ENCODE data around the gene DERL2.

DNA sequence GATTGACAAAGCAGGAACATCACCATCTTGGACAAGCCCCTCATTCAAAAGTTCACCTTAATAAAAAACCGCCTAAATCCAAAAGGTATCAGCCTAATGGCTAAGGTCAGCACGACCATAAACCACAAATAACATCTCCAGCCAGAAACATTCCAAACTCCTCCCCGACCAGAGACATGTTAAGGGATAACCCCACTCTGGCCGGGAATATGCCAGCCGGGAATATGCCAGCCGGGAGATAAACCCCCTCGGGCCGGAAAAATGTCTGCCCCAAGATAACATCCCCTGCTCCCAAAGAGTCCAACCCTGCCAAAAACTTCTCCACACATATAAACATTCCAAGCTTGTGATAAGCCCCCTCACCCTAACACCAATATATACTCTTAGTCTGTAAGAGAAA is 18.6 kb downstream of the DERL2 start:
- TF ChIP-seq, protein P1, sequence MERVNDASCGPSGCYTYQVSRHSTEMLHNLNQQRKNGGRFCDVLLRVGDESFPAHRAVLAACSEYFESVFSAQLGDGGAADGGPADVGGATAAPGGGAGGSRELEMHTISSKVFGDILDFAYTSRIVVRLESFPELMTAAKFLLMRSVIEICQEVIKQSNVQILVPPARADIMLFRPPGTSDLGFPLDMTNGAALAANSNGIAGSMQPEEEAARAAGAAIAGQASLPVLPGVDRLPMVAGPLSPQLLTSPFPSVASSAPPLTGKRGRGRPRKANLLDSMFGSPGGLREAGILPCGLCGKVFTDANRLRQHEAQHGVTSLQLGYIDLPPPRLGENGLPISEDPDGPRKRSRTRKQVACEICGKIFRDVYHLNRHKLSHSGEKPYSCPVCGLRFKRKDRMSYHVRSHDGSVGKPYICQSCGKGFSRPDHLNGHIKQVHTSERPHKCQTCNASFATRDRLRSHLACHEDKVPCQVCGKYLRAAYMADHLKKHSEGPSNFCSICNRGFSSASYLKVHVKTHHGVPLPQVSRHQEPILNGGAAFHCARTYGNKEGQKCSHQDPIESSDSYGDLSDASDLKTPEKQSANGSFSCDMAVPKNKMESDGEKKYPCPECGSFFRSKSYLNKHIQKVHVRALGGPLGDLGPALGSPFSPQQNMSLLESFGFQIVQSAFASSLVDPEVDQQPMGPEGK (CRISPR knock-in tag; IDR thresholded peaks at IDR 0.05; ENCODE audit: borderline replicate concordance): no peak
- TF ChIP-seq TOX (CRISPR knock-in tag; IDR thresholded peaks at IDR 0.05; ENCODE audit: borderline replicate concordance) (no peak), ZFP30 (CRISPR knock-in tag; IDR thresholded peaks at IDR 0.05) (no peak), BACH2 (CRISPR knock-in tag; IDR thresholded peaks at IDR 0.05; ENCODE audit: borderline replicate concordance) (no peak), ZNF565 (CRISPR knock-in tag; conservative IDR thresholded peaks at IDR 0.05; ENCODE audit: low read depth) (no peak), ARNTL (CRISPR knock-in tag; IDR thresholded peaks at IDR 0.05; ENCODE audit: borderline replicate concordance, low read depth) (no peak), RARB (CRISPR knock-in tag; IDR thresholded peaks at IDR 0.05) (no peak), OSR1 (CRISPR knock-in tag; IDR thresholded peaks at IDR 0.05) (no peak), GLIS3 (CRISPR knock-in tag; IDR thresholded peaks at IDR 0.05) (no peak), ZC3H10 (CRISPR knock-in tag; IDR thresholded peaks at IDR 0.05) (no peak), ESRRG (CRISPR knock-in tag; IDR thresholded peaks at IDR 0.05) (no peak), ZFP3 (CRISPR knock-in tag; IDR thresholded peaks at IDR 0.05) (no peak), PPARA (CRISPR knock-in tag; IDR thresholded peaks at IDR 0.05; ENCODE audit: borderline replicate concordance) (no peak)
- TF ChIP-seq, protein P2, sequence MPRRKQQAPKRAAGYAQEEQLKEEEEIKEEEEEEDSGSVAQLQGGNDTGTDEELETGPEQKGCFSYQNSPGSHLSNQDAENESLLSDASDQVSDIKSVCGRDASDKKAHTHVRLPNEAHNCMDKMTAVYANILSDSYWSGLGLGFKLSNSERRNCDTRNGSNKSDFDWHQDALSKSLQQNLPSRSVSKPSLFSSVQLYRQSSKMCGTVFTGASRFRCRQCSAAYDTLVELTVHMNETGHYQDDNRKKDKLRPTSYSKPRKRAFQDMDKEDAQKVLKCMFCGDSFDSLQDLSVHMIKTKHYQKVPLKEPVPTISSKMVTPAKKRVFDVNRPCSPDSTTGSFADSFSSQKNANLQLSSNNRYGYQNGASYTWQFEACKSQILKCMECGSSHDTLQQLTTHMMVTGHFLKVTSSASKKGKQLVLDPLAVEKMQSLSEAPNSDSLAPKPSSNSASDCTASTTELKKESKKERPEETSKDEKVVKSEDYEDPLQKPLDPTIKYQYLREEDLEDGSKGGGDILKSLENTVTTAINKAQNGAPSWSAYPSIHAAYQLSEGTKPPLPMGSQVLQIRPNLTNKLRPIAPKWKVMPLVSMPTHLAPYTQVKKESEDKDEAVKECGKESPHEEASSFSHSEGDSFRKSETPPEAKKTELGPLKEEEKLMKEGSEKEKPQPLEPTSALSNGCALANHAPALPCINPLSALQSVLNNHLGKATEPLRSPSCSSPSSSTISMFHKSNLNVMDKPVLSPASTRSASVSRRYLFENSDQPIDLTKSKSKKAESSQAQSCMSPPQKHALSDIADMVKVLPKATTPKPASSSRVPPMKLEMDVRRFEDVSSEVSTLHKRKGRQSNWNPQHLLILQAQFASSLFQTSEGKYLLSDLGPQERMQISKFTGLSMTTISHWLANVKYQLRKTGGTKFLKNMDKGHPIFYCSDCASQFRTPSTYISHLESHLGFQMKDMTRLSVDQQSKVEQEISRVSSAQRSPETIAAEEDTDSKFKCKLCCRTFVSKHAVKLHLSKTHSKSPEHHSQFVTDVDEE (CRISPR knock-in tag; IDR thresholded peaks at IDR 0.05): no peak

Measured in SK-N-SH treated with all-trans-retinoic acid at 6 μM for 48 hours (cell line).